Neural cell (in vitro differentiated cells): Measurements from ENCODE around the gene NBEAL1. TPM values are rescaled to one million over a fixed set of nuclear protein-coding genes. Genes with fewer than 3 reads are reported as not detected.
"Not testable (repeated sequence)": the region's sequence is repeated elsewhere in the genome, so short reads cannot be mapped to it uniquely, and the experiment has no call there.

Source experiments
- H2AFZ ChIP-seq: fragments of 200-600, 300-800 bp; sonication (generic), shearing (Covaris generic); 2 replicates; pipeline ENCODE4 v1.6.0; 2014; ENCODE audit warnings: low read depth, mild to moderate bottlenecking, antibody characterized with exemption, low read length, moderate library complexity
- H3F3A ChIP-seq: fragments of 200-600 bp; shearing (Covaris generic); 2 replicates; pipeline ENCODE4 v1.6.1; 2016; ENCODE audit warnings: mild to moderate bottlenecking, moderate library complexity, mixed read lengths, antibody characterized with exemption, low read length; ENCODE audit not compliant: insufficient read depth, poor library complexity, severe bottlenecking
- H3K27ac ChIP-seq: fragments of 200-600, 300-800 bp; sonication (generic), shearing (Covaris generic); 2 replicates; pipeline ENCODE4 v1.5.1; 2014; ENCODE audit warnings: mild to moderate bottlenecking, low read length, moderate library complexity
- H3K27me3 ChIP-seq: fragments of 300-800, 200-600 bp; sonication (generic), shearing (Covaris generic); 2 replicates; pipeline ENCODE4 v1.6.0; 2014; ENCODE audit warnings: mild to moderate bottlenecking, low read depth, low read length, moderate library complexity; ENCODE audit not compliant: insufficient read depth
- H3K36me3 ChIP-seq: fragments of 300-800, 200-600 bp; sonication (generic), shearing (Covaris generic); 2 replicates; pipeline ENCODE4 v1.5.1; 2014; ENCODE audit warnings: mild to moderate bottlenecking, antibody characterized with exemption, low read length, moderate library complexity; ENCODE audit not compliant: insufficient read depth
- H3K4me2 ChIP-seq: fragments of 300-800, 200-600 bp; sonication (generic), shearing (Covaris generic); 2 replicates; pipeline ENCODE4 v1.6.0; 2014; ENCODE audit warnings: mild to moderate bottlenecking, low read length
- H3K4me3 ChIP-seq: fragments of 300-800, 200-600 bp; sonication (generic), shearing (Covaris generic); 2 replicates; pipeline ENCODE4 v1.5.1; 2014; ENCODE audit warnings: mild to moderate bottlenecking, low read length, moderate library complexity
- H3K79me2 ChIP-seq: fragments of 200-600 bp; shearing (Covaris generic); replicated peaks from 2 replicates; pipeline ENCODE4 v1.6.0; 2014; ENCODE audit warnings: mild to moderate bottlenecking, low read length, moderate library complexity; ENCODE audit not compliant: insufficient read depth
- H3K9ac ChIP-seq: fragments of 300-800, 200-600 bp; sonication (generic), shearing (Covaris generic); 2 replicates; pipeline ENCODE4 v1.6.1; 2016; ENCODE audit warnings: mild to moderate bottlenecking, low read length, mixed read lengths
- H3K9me2 ChIP-seq: fragments of 200-600 bp; shearing (Covaris generic); 2 replicates; pipeline ENCODE4 v1.6.1; 2016; ENCODE audit warnings: mild to moderate bottlenecking, low read length, mixed read lengths; ENCODE audit not compliant: insufficient read depth
- H3K9me3 ChIP-seq: fragments of 200-600, 300-800 bp; sonication (generic), shearing (Covaris generic); 2 replicates; pipeline ENCODE4 v1.6.1; 2016; ENCODE audit warnings: mild to moderate bottlenecking, mixed run types, low read length, moderate library complexity, mixed read lengths
- H4K20me1 ChIP-seq: fragments of 200-600 bp; shearing (Covaris generic); 2 replicates; pipeline ENCODE4 v1.6.1; 2016; ENCODE audit warnings: mild to moderate bottlenecking, mixed run types; ENCODE audit not compliant: insufficient read depth
- CTCF ChIP-seq: fragments of 450-650 bp; IDR thresholded peaks from 2 replicates; pipeline ENCODE4 v1.5.1; 2014; ENCODE audit warnings: antibody characterized with exemption, mild to moderate bottlenecking, moderate library complexity; ENCODE audit not compliant: poor library complexity, severe bottlenecking
- EP300 ChIP-seq: fragments of 450-650 bp; conservative IDR thresholded peaks from 2 replicates; pipeline ENCODE4 v1.6.1; 2014; ENCODE audit warnings: antibody characterized with exemption, mild to moderate bottlenecking, moderate library complexity; ENCODE audit not compliant: poor library complexity, severe bottlenecking
- EZH2 ChIP-seq: fragments of 200-600, 300-800 bp; shearing (Covaris generic), sonication (generic); IDR thresholded peaks from 2 replicates; pipeline ENCODE4 v1.6.1; 2014; ENCODE audit warnings: antibody characterized with exemption, low read length, borderline replicate concordance, mild to moderate bottlenecking; ENCODE audit not compliant: insufficient read depth, poor library complexity, severe bottlenecking
- MXI1 ChIP-seq: fragments of 450-650 bp; conservative IDR thresholded peaks from 2 replicates; pipeline ENCODE4 v1.6.1; 2014; ENCODE audit warnings: antibody characterized with exemption, mild to moderate bottlenecking; ENCODE audit not compliant: poor library complexity, severe bottlenecking
- POLR2AphosphoS5 ChIP-seq: IDR thresholded peaks from 2 replicates; pipeline ENCODE4 v1.6.1; 2012
- RAD21 ChIP-seq: fragments of 450-650 bp; conservative IDR thresholded peaks from 2 replicates; pipeline ENCODE4 v1.6.1; 2014; ENCODE audit warnings: antibody characterized with exemption, mild to moderate bottlenecking, moderate library complexity
- REST ChIP-seq: IDR thresholded peaks from 2 replicates; pipeline ENCODE4 v1.6.1; 2012; ENCODE audit warnings: borderline replicate concordance
- SMC3 ChIP-seq: fragments of 450-650 bp; conservative IDR thresholded peaks from 2 replicates; pipeline ENCODE4 v1.6.1; 2014; ENCODE audit warnings: antibody characterized with exemption, mild to moderate bottlenecking, moderate library complexity; ENCODE audit not compliant: poor library complexity
- TAF1 ChIP-seq: IDR thresholded peaks from 2 replicates; pipeline ENCODE4 v1.6.1; 2012; ENCODE audit warnings: low read depth
- polyA plus RNA-seq: library from polyadenylated mRNA; depleted of rRNA; stranded (reverse); fragments of >200 nt; gene quantifications from 2 replicates; pipeline ENCODE4 v1.2.3, GENCODE V29; 2014

The NBEAL1 gene
- polyA plus RNA-seq, 1 donor from 2014 or later, result 7.9 TPM

- H3K27me3 ChIP-seq, result no peaks in the 10 kb centered on the region
- no peaks in the 10 kb centered on the region for H3K9me2 ChIP-seq
- no peak overlapping the region for H3K9ac ChIP-seq
- H3K4me3 ChIP-seq, result no peak overlapping the region
- H3K36me3 ChIP-seq, result peaks cover 10% of the 10 kb centered on the region
- no peak overlapping the region for H2AFZ ChIP-seq
- H3K9me3 ChIP-seq, result no peaks in the 10 kb centered on the region
- H3F3A ChIP-seq, result no peaks in the 10 kb centered on the region
- no peaks in the 10 kb centered on the region for H4K20me1 ChIP-seq
- no peak overlapping the region for H3K27ac ChIP-seq
- no peaks in the 10 kb centered on the region for H3K79me2 ChIP-seq
- TF ChIP-seq REST (no peak), SMC3 (no peak), EZH2 (no peak), POLR2AphosphoS5 (no peak), MXI1 (no peak), RAD21 (no peak), EP300 (no peak), CTCF (no peak), TAF1 (no peak)
- H3K4me2 ChIP-seq, result no peak overlapping the region
These were observed 47.5 kb downstream of the NBEAL1 start for GRCh38 chr2:203062126-203062525.

- not testable (repeated sequence) for H3K9ac ChIP-seq, H3K4me3 ChIP-seq, H3K79me2 ChIP-seq, H3K9me3 ChIP-seq, H3K27ac ChIP-seq, H3K27me3 ChIP-seq, H4K20me1 ChIP-seq, H3F3A ChIP-seq, H3K9me2 ChIP-seq, H3K36me3 ChIP-seq, H3K4me2 ChIP-seq, H2AFZ ChIP-seq
These were observed 51.9 kb downstream of the NBEAL1 start for GRCh38 chr2:203066519-203067091.

GRCh38 chr2:203070701-203071100, 56.0 kb downstream of the NBEAL1 start:
- H3K27me3 ChIP-seq, result no peaks in the 10 kb centered on the region

More at GRCh38 chr2:203070701-203071100, 56.0 kb downstream of the NBEAL1 start:
- TF ChIP-seq MXI1 (no peak), RAD21 (no peak), SMC3 (no peak), REST (no peak), EP300 (no peak), TAF1 (no peak), CTCF (no peak), POLR2AphosphoS5 (no peak), EZH2 (no peak)
- no peak overlapping the region for H2AFZ ChIP-seq
- H3K4me2 ChIP-seq, result no peak overlapping the region
- no peak overlapping the region for H3K27ac ChIP-seq
- H3K9me2 ChIP-seq, result no peaks in the 10 kb centered on the region
- no peak overlapping the region for H3K4me3 ChIP-seq
- no peaks in the 10 kb centered on the region for H4K20me1 ChIP-seq
- no peaks in the 10 kb centered on the region for H3K9me3 ChIP-seq
- no peaks in the 10 kb centered on the region for H3F3A ChIP-seq
- no peaks in the 10 kb centered on the region for H3K36me3 ChIP-seq
- H3K9ac ChIP-seq, result no peak overlapping the region
- no peaks in the 10 kb centered on the region for H3K79me2 ChIP-seq
